Measurements from ENCODE around the gene TAS1R1.

DNA sequence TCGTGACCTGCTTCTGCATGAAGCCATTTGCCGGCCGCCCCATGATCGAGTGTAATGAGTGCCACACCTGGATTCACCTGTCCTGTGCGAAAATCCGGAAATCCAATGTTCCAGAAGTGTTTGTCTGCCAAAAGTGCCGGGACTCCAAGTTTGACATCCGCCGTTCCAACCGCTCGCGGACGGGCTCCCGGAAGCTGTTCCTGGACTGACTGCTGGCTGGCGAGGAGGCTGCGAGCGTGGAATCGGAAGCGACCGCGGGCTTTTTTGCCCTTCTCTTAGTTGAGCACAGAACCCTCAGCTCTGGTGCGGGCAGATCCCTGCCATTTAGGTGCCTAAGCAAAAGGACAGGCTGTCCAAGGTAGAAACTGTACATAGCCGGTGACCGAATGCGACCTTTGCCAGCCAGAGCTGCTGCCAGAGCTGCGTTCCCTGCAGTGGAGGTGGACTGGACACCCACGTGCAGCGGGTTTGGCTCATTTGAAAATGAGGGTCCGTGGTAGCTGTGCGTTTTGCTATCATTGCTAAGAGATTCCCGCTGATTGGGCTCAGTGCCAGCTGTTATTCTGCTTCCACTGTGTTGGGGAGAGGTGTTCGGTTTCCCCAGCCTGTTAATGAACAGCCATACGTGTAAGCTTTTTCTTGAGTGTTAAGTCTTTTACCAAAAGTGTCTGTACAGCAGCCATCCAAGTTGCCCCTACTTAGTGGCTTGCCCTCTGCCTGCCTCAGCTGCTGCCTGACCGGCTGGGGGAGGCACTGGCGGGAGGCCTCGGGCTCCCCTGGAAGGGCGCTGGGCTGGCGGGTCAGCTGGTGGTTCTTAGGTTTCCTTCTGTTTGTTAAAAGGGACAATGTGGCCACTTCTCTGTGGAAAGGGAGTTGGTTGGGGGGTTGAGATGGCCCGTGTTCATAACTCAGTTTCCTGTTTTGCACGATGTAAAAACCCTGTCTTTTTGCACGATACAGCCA is 66.6 kb downstream of the TAS1R1 start:
- TF ChIP-seq, protein P1, sequence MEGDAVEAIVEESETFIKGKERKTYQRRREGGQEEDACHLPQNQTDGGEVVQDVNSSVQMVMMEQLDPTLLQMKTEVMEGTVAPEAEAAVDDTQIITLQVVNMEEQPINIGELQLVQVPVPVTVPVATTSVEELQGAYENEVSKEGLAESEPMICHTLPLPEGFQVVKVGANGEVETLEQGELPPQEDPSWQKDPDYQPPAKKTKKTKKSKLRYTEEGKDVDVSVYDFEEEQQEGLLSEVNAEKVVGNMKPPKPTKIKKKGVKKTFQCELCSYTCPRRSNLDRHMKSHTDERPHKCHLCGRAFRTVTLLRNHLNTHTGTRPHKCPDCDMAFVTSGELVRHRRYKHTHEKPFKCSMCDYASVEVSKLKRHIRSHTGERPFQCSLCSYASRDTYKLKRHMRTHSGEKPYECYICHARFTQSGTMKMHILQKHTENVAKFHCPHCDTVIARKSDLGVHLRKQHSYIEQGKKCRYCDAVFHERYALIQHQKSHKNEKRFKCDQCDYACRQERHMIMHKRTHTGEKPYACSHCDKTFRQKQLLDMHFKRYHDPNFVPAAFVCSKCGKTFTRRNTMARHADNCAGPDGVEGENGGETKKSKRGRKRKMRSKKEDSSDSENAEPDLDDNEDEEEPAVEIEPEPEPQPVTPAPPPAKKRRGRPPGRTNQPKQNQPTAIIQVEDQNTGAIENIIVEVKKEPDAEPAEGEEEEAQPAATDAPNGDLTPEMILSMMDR (IDR thresholded peaks at IDR 0.05; ENCODE audit: poor library complexity): no peak
- no peak for TF ChIP-seq EZH2 (IDR thresholded peaks at IDR 0.05; ENCODE audit: borderline replicate concordance)
